ENCODE measurements around the gene PKIB. TPM values are rescaled to one million over a fixed set of nuclear protein-coding genes. Genes with fewer than 3 reads are reported as not detected.

Gene PKIB
- total RNA-seq, 4 donors from 2014 or later = 1.2 to 2.2 TPM; not detected in 2

DNA sequence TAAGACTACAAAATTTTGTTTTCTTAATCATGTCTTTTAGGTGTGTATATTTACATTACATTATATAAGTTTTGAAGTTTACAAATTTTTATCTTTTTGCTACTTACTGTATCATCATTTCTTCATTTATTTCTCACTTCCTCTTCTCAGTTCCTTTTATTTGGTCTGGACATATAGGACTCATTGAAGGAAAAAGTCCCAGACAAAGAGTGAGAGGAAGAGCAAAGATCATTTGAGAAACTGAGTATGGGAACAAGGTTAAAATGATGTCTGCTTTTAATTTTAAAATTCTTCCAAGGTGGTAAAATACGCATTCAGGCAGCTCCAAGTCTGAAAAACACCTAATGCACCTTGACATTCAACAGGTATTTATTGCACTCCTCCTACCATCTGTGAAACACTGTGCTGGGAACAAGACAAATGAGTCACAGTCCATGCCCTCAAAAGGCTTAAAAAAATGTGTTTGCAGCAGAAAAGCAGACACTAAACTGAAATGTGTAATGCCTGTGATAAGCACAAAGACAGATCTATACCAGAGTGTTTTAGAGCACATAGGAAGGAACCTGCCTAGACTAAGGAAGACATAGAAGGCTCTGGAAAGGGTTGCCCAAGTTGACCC, 63.2 kb downstream of the PKIB start:
- H3K27me3 ChIP-seq = no peaks in the 10 kb centered on the region
- DNase-seq (ENCODE audit: extremely low spot score) = no peak
- no peak overlapping the region for H3K4me3 ChIP-seq
- H3K4me1 ChIP-seq = no peaks in the 10 kb centered on the region
- WGBS = 68% methylated on average over 1 of the region's 1 CpG
- intact Hi-C loops (cut with DNase I) = no loop called here
- H3K27ac ChIP-seq (replicated peaks in 1 of 4) = no peak overlapping the region
- H3K36me3 ChIP-seq = no peaks in the 10 kb centered on the region
- TF ChIP-seq, protein P1, sequence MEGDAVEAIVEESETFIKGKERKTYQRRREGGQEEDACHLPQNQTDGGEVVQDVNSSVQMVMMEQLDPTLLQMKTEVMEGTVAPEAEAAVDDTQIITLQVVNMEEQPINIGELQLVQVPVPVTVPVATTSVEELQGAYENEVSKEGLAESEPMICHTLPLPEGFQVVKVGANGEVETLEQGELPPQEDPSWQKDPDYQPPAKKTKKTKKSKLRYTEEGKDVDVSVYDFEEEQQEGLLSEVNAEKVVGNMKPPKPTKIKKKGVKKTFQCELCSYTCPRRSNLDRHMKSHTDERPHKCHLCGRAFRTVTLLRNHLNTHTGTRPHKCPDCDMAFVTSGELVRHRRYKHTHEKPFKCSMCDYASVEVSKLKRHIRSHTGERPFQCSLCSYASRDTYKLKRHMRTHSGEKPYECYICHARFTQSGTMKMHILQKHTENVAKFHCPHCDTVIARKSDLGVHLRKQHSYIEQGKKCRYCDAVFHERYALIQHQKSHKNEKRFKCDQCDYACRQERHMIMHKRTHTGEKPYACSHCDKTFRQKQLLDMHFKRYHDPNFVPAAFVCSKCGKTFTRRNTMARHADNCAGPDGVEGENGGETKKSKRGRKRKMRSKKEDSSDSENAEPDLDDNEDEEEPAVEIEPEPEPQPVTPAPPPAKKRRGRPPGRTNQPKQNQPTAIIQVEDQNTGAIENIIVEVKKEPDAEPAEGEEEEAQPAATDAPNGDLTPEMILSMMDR (IDR thresholded peaks at IDR 0.05) = no peak
- TF ChIP-seq POLR2A (IDR thresholded peaks at IDR 0.05; ENCODE audit: low read depth) (no peak), EP300 (IDR thresholded peaks at IDR 0.05) (no peak), POLR2AphosphoS5 (IDR thresholded peaks at IDR 0.05) (no peak)
- H3K9me3 ChIP-seq = no peaks in the 10 kb centered on the region

DNA sequence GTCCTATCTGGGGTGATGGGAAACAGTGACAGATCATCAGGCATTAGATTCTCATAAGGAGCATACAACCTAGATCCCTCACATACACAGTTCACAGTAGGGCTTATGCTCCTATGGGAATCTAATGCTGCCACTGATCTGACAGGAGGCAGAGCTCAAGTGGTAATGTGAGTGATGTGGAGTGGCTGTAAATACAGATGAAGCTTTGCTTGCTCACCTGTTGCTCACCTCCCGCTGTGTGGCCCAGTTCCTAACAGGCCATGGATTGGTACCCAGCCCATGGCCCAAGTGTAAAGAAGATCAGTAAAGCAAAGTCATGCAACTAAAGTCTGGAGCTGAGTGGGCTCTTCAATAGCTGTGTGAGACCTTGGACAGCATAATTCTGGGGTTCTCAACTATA, 65.9 kb downstream of the PKIB start:
- H3K4me3 ChIP-seq = no peak overlapping the region
- 100% methylated on average over 1 of the region's 1 CpG for WGBS
- no peaks in the 10 kb centered on the region for H3K27me3 ChIP-seq
- no peaks in the 10 kb centered on the region for H3K9me3 ChIP-seq
- no peak overlapping the region for H3K27ac ChIP-seq (replicated peaks in 1 of 4)
- TF ChIP-seq, protein P1 (IDR thresholded peaks at IDR 0.05) = no peak
- TF ChIP-seq POLR2A (IDR thresholded peaks at IDR 0.05; ENCODE audit: low read depth) = no peak
- no peak for TF ChIP-seq EP300 (IDR thresholded peaks at IDR 0.05)
- no peak for TF ChIP-seq POLR2AphosphoS5 (IDR thresholded peaks at IDR 0.05)
- intact Hi-C loops (cut with DNase I) = no loop called here
- H3K36me3 ChIP-seq = no peaks in the 10 kb centered on the region
- no peak for DNase-seq (ENCODE audit: extremely low spot score)
- no peaks in the 10 kb centered on the region for H3K4me1 ChIP-seq

DNA sequence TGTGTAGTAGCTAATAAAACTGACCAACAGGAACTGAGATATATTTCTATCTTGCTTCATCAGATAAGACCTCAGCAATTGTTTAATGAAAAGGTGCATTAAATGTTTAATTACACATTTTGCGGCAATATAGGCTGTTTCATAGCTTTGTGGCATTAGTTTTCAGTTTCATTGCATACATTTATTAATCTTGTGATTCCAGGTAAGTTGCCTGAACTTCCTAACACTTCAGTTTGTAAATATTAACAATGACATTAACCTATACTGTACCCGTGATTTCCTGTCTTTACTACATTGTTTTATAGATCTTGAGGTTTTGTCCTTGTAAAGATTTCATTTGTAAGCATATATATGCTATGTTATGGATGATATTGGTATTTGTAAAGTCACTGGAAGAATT, 66.5 kb downstream of the PKIB start:
- Histone ChIP-seq H3K27me3 (no peaks in the 10 kb centered on the region), H3K4me1 (no peaks in the 10 kb centered on the region), H3K27ac (replicated peaks in 1 of 4) (no peak overlapping the region), H3K4me3 (no peak overlapping the region), H3K36me3 (no peaks in the 10 kb centered on the region), H3K9me3 (no peaks in the 10 kb centered on the region)
- DNase-seq (ENCODE audit: extremely low spot score) = no peak
- TF ChIP-seq POLR2AphosphoS5 (IDR thresholded peaks at IDR 0.05) (no peak), EP300 (IDR thresholded peaks at IDR 0.05) (no peak), POLR2A (IDR thresholded peaks at IDR 0.05; ENCODE audit: low read depth) (no peak)
- TF ChIP-seq, protein P1 (IDR thresholded peaks at IDR 0.05) = no peak
- 79% methylated on average over 2 of the region's 2 CpGs for WGBS
- intact Hi-C loops (cut with DNase I) = no loop called here

DNA sequence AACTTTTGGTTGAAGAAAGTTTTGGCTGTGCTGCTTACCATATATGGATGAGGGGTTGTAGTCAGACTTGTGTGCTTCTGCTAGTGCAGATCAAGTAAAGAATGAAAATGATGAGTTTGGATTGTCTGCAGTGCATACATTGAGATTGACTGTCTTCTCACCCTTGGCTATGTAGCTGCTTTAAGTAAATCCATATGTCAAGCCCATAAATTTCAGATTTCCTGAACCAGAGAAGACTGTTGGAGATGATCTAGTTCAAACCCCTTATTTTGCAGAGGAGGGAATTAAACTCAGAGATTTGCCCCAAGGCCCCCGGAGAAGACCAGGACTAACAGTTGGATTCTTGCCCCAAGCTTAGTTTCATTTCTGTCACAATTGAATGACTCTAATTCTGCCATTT, 67.2 kb downstream of the PKIB start:
- H3K27me3 ChIP-seq = no peaks in the 10 kb centered on the region
- TF ChIP-seq, protein P1 (IDR thresholded peaks at IDR 0.05) = no peak
- TF ChIP-seq POLR2A (IDR thresholded peaks at IDR 0.05; ENCODE audit: low read depth) (no peak), EP300 (IDR thresholded peaks at IDR 0.05) (no peak), POLR2AphosphoS5 (IDR thresholded peaks at IDR 0.05) (no peak)
- intact Hi-C loops (cut with DNase I) = no loop called here
- H3K9me3 ChIP-seq = no peaks in the 10 kb centered on the region
- DNase-seq (ENCODE audit: extremely low spot score) = no peak
- WGBS = 78% methylated on average over 1 of the region's 1 CpG
- H3K4me3 ChIP-seq = no peak overlapping the region
- H3K27ac ChIP-seq (replicated peaks in 1 of 4) = no peak overlapping the region
- no peaks in the 10 kb centered on the region for H3K4me1 ChIP-seq
- no peaks in the 10 kb centered on the region for H3K36me3 ChIP-seq

DNA sequence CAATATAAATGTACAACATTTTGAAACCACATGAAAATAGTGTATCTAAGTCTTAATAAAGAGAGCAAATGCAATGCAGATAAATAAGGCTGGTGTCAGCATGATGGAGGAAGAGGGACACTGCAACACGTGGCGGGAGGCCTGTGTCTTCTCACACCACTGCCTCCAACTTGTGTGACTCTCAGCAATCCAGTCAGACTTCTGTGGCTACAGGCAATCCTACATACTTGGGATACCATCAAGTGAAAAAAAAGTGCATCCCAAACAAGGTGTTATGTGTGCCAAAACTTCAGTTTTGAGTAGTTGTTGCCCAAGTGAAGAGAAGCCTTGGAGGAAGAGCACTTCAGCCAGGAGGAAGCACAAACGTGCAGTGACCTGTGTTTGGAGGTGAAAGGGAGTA, 68.6 kb downstream of the PKIB start:
- H3K27ac ChIP-seq (replicated peaks in 1 of 4) = no peak overlapping the region
- no peaks in the 10 kb centered on the region for H3K4me1 ChIP-seq
- no peaks in the 10 kb centered on the region for H3K36me3 ChIP-seq
- no peak for TF ChIP-seq EP300 (IDR thresholded peaks at IDR 0.05)
- TF ChIP-seq, protein P1 (IDR thresholded peaks at IDR 0.05) = no peak
- no peak for TF ChIP-seq POLR2AphosphoS5 (IDR thresholded peaks at IDR 0.05)
- no peak for TF ChIP-seq POLR2A (IDR thresholded peaks at IDR 0.05; ENCODE audit: low read depth)
- intact Hi-C loops (cut with DNase I) = no loop called here
- H3K27me3 ChIP-seq = no peaks in the 10 kb centered on the region
- H3K9me3 ChIP-seq = no peaks in the 10 kb centered on the region
- 63% methylated on average over 3 of the region's 3 CpGs for WGBS
- no peak overlapping the region for H3K4me3 ChIP-seq
- DNase-seq (ENCODE audit: extremely low spot score) = no peak

Measured in esophagus muscularis mucosa (tissue), 4 donors.